HEK293 (cell line): ENCODE results near the gene PSEN2.

ENCODE experiments used
- BCL11A ChIP-seq: fragments of 450-650 bp; formaldehyde crosslinking; IDR thresholded peaks from 2 replicates; pipeline ENCODE4 v1.5.1; 2016; ENCODE audit warnings: low read depth, missing biosample characterization, missing genetic modification characterization
- KLF17 ChIP-seq: fragments of 450-650 bp; formaldehyde crosslinking; IDR thresholded peaks from 2 replicates; pipeline ENCODE4 v1.5.1; 2016; ENCODE audit warnings: missing biosample characterization, missing genetic modification characterization
- PBX3 ChIP-seq: sonication (generic); formaldehyde crosslinking; IDR thresholded peaks from 2 replicates; pipeline ENCODE4 v1.8.1; 2022; ENCODE audit warnings: mild to moderate bottlenecking, moderate library complexity, missing genetic modification reagents
- PRDM2 ChIP-seq: fragments of 450-650 bp; formaldehyde crosslinking; IDR thresholded peaks from 2 replicates; pipeline ENCODE4 v1.5.1; 2016; ENCODE audit warnings: missing biosample characterization, missing genetic modification characterization, borderline replicate concordance
- YY1 ChIP-seq: fragments of 450-650 bp; formaldehyde crosslinking; IDR thresholded peaks from 2 replicates; pipeline ENCODE4 v1.5.1; 2018; ENCODE audit warnings: missing biosample characterization, missing genetic modification characterization
- ZBTB48 ChIP-seq: fragments of 450-650 bp; formaldehyde crosslinking; IDR thresholded peaks from 2 replicates; pipeline ENCODE4 v1.5.1; 2016; ENCODE audit warnings: missing biosample characterization, missing genetic modification characterization
- ZBTB49 ChIP-seq: fragments of 450-650 bp; formaldehyde crosslinking; IDR thresholded peaks from 2 replicates; pipeline ENCODE4 v1.5.1; 2016; ENCODE audit warnings: missing biosample characterization, missing genetic modification characterization, low read depth
- ZFP41 ChIP-seq: fragments of 450-650 bp; formaldehyde crosslinking; IDR thresholded peaks from 2 replicates; pipeline ENCODE4 v1.5.1; 2016; ENCODE audit warnings: missing biosample characterization, missing genetic modification characterization, borderline replicate concordance
- ZNF112 ChIP-seq: fragments of 450-650 bp; formaldehyde crosslinking; IDR thresholded peaks from 2 replicates; pipeline ENCODE4 v1.5.0; 2017; ENCODE audit warnings: missing biosample characterization, missing genetic modification characterization
- ZNF148 ChIP-seq: fragments of 450-650 bp; formaldehyde crosslinking; IDR thresholded peaks from 2 replicates; pipeline ENCODE4 v1.5.0; 2017; ENCODE audit warnings: missing biosample characterization, missing genetic modification characterization, borderline replicate concordance
- ZNF19 ChIP-seq: fragments of 450-650 bp; formaldehyde crosslinking; IDR thresholded peaks from 2 replicates; pipeline ENCODE4; 2016; ENCODE audit warnings: missing biosample characterization, missing genetic modification characterization, low read depth
- ZNF335 ChIP-seq: fragments of 450-650 bp; formaldehyde crosslinking; conservative IDR thresholded peaks from 2 replicates; pipeline ENCODE4 v1.5.1; 2016; ENCODE audit warnings: missing biosample characterization, missing genetic modification characterization
- ZNF473 ChIP-seq: fragments of 450-650 bp; formaldehyde crosslinking; IDR thresholded peaks from 2 replicates; pipeline ENCODE4 v1.5.1; 2017; ENCODE audit warnings: missing biosample characterization, missing genetic modification characterization
- ZNF510 ChIP-seq: fragments of 450-650 bp; formaldehyde crosslinking; IDR thresholded peaks from 2 replicates; pipeline ENCODE4 v1.5.1; 2018; ENCODE audit warnings: mild to moderate bottlenecking, missing genetic modification characterization, missing biosample characterization; ENCODE audit not compliant: insufficient replicate concordance
- ZNF555 ChIP-seq: fragments of 450-650 bp; formaldehyde crosslinking; conservative IDR thresholded peaks from 2 replicates; pipeline ENCODE4 v1.5.1; 2017; ENCODE audit warnings: missing biosample characterization, mild to moderate bottlenecking, missing genetic modification characterization, inconsistent platforms
- ZNF558 ChIP-seq: fragments of 450-650 bp; formaldehyde crosslinking; IDR thresholded peaks from 2 replicates; pipeline ENCODE4 v1.5.1; 2016; ENCODE audit warnings: missing biosample characterization, missing genetic modification characterization
- ZNF670 ChIP-seq: fragments of 450-650 bp; formaldehyde crosslinking; IDR thresholded peaks from 2 replicates; pipeline ENCODE4 v1.5.1; 2016; ENCODE audit warnings: missing biosample characterization, missing genetic modification characterization, low read depth
- ZNF704 ChIP-seq: fragments of 450-650 bp; formaldehyde crosslinking; IDR thresholded peaks from 2 replicates; pipeline ENCODE4 v1.5.1; 2016; ENCODE audit warnings: missing biosample characterization, missing genetic modification characterization
- ZNF707 ChIP-seq: fragments of 450-650 bp; formaldehyde crosslinking; IDR thresholded peaks from 2 replicates; pipeline ENCODE4 v1.5.1; 2016; ENCODE audit warnings: missing biosample characterization, missing genetic modification characterization
- ZNF843 ChIP-seq: fragments of 450-650 bp; formaldehyde crosslinking; IDR thresholded peaks from 2 replicates; pipeline ENCODE4 v1.5.1; 2016; ENCODE audit warnings: missing biosample characterization, missing genetic modification characterization
- ZSCAN18 ChIP-seq: fragments of 450-650 bp; formaldehyde crosslinking; IDR thresholded peaks from 2 replicates; pipeline ENCODE4 v1.5.1; 2016; ENCODE audit warnings: missing biosample characterization, missing genetic modification characterization
- ZXDB ChIP-seq: fragments of 450-650 bp; formaldehyde crosslinking; IDR thresholded peaks from 2 replicates; pipeline ENCODE4 v1.5.1; 2016; ENCODE audit warnings: missing biosample characterization, missing genetic modification characterization

Gene PSEN2

GRCh38 chr1:226827968-226828513, 42.4 kb upstream of the PSEN2 start (continued):
- TF ChIP-seq ZBTB49 (tag by site-specific recombination) (no peak), ZFP41 (tag by site-specific recombination) (no peak), ZNF670 (tag by site-specific recombination) (no peak), ZNF335 (tag by site-specific recombination) (peak; percentile 81), ZBTB48 (tag by site-specific recombination) (no peak; the same call in 1 of the 2 replicates), ZNF510 (tag by site-specific recombination) (no peak), YY1 (no peak), ZNF707 (tag by site-specific recombination) (no peak), ZNF555 (tag by site-specific recombination) (no peak), KLF17 (tag by site-specific recombination) (0 out of 2 replicates have a peak, but pooled peaks have one; percentile 63), ZXDB (tag by site-specific recombination) (peak; percentile 95), ZNF473 (tag by site-specific recombination) (no peak), ZNF704 (tag by site-specific recombination) (no peak), ZNF19 (no peak), PBX3 (no peak), ZNF148 (tag by site-specific recombination) (no peak), ZNF112 (tag by site-specific recombination) (no peak), PRDM2 (tag by site-specific recombination) (no peak), ZNF558 (tag by site-specific recombination) (0 out of 2 replicates have a peak, but pooled peaks have one; percentile 32), BCL11A (0 out of 2 replicates have a peak, but pooled peaks have one; percentile 32), ZNF843 (tag by site-specific recombination) (peak; percentile 46; the same call in 1 of the 2 replicates), ZSCAN18 (tag by site-specific recombination) (no peak)
